ENCODE results near the gene SLC2A2.
"Not testable (repeated sequence)": the region's sequence is repeated elsewhere in the genome, so short reads cannot be mapped to it uniquely, and the experiment has no call there.

Gene SLC2A2

DNA sequence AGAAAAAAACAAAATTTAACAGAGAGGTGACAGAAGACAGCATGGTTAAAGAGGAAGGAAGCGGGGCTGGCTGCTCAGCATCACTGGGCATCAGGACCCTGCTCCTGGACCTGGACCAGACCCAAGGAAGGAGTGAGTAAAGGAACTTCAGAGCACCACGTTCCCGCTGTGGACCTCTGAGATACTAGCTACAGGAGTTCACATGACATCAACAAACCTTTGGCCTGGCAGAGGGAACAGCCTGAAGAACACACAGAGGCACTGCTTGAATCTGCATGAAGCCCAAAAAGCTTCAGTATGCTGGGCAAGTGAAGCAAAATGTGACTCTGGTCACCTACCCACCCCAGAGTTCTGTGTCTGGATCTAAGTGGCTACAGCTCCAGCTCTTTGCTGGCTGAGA, 38.1 kb downstream of the SLC2A2 start:
- no peak for DNase-seq (ENCODE audit: low read depth in 2 of 2)

GRCh38 chr3:170985304-170985703, 41.2 kb downstream of the SLC2A2 start:
- no peak for DNase-seq (ENCODE audit: low read depth in 2 of 2)

DNA sequence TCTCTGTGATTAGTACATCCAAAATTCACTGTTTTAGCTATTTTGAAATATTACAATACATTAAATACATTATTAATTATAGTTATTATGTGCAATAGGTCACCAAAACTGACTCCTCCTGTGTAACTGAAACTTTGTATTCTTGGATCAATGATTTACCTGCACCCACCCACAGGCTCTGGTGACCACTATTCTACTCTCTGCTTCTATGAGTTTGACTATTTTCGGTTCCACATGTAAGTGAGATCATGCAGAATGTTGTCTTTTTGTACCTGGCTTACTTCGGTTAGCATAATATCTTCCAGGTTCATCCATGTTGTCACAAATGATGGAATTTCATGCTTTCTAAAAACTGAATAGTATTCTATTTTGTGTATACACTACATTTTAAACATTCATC, 43.8 kb downstream of the SLC2A2 start:
- DNase-seq (ENCODE audit: low read depth in 2 of 2) = no peak

GRCh38 chr3:170980399-170980798, 46.1 kb downstream of the SLC2A2 start:
- DNase-seq (ENCODE audit: low read depth in 2 of 2) = no peak

DNA sequence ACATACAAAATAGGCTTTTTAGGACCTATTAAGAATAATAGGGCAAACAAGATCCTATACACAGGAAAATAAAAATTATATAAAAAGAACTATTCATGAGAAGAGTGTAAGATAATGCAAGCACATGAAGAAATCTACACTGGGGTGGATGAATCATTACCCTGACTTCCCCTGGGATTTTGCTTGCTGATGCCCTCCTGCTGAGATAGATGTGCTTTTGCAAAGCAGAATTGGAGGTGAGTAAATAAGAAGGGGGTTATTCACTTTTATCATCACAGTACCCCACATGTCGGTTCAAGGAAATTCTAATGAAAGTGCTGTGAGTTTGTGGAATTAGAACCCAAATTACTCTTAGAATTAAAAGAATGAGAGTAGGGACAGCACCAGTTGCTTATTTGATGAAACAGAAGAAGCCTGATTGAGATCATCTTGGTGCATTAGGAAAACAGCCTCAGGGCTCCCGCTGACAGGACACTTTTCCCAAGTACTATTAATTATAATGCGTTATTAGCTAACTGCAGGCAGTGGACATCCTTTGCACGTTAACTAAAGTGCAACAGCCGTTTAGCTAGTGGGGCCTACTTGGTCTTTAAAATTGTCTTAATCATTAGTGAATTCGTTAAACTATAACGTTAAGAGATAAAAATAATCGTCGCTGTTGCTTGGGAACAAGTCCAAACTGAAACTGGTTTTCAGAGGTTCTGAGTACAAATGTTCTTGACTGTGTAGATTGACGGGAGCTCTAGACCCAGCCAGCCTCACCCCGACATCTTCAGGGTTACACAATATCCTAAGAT, 48.4 kb downstream of the SLC2A2 start:
- no peak for DNase-seq (ENCODE audit: low read depth in 2 of 2)

GRCh38 chr3:170976190-170976519, 50.4 kb downstream of the SLC2A2 start:
- no peak for DNase-seq (ENCODE audit: low read depth in 2 of 2)

- no peak for DNase-seq (ENCODE audit: low read depth in 2 of 2)
Measured at GRCh38 chr3:170975283-170976189, 51.0 kb downstream of the SLC2A2 start.

DNA sequence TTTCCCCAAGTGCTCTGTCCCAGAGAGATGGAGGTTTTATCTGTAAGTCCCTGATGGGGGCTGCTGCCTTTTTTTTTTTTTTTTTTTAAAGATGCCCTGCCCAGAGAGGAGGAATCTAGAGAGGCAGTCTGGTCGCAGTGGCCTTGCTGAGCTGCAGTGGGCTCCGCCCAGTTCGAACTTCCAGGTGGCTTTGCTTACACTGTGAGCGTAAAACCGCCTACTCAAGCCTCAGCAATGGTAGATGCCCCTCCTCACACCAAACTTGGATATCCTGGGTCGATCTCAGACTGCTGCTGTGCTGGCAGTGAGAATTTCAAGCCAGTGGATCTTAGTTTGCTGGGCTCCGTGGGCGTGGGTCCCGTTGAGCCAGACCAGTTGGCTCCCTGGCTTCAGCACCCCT, 51.6 kb downstream of the SLC2A2 start:
- DNase-seq (ENCODE audit: low read depth in 2 of 2) = no peak

- DNase-seq (ENCODE audit: low read depth in 2 of 2) = not testable (repeated sequence)
Measured at GRCh38 chr3:170972917-170973316, 53.6 kb downstream of the SLC2A2 start.

- no peak for DNase-seq (ENCODE audit: low read depth in 2 of 2)
Measured at GRCh38 chr3:170967126-170967525, 59.4 kb downstream of the SLC2A2 start.

DNA sequence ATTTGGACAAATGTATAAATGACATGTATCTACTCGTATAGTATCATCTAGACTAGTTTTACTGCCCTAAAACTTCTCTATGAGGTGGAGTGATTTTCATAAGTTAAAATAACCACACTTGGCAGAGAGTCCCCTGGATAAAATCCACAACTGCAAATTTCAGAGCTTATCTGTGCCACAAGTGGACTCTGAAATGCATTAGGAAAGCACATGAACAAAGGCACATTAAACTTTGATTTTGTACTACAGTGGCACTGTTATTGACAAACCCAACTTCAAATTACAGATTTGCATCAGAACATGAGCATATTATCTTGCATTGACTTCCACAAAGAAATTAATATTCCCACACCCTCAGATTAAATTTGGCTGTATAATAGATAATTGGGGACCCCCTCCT, 60.0 kb downstream of the SLC2A2 start:
- DNase-seq (ENCODE audit: low read depth in 2 of 2) = no peak

DNA sequence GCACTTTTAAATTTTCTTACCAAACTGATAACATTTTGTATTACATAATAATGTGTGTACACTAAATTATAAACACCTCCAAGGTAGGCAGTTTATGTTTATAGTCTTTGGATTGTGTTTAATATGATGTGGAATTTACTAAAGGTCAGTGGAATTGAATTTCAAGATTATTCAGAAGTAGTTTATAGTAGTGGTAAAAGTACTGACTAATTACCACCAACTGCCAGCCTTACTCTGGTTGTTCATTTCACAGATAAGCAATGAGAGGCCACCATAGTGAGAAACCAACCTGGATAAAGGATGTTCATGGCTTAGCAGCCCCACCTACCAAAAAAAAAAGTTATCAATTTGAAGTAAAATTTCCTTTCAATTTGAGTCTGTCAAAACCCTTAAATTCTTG, 64.1 kb downstream of the SLC2A2 start:
- no peak for DNase-seq (ENCODE audit: low read depth in 2 of 2)

- DNase-seq (ENCODE audit: low read depth in 2 of 2) = no peak
Measured at GRCh38 chr3:170961616-170962400, 64.7 kb downstream of the SLC2A2 start.

DNA sequence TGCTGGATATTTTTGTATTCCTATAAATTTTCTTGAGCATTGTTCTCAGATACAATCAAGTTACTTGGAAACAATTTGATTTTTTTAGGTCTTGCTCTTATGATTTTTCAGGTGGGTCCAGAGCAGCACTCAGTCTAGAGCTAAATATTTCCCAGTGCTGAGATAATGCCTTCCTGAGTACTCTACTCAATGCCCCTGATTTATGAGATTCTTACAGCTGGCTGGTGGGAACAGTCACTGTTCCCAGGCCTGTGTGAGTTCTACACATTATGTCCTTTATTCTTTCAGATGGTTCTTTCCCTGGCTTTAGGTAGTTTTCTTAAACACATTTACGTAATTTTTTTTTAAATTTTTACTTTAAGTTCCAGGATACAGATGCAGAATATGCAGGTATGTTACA, 67.1 kb downstream of the SLC2A2 start:
- DNase-seq (ENCODE audit: low read depth in 2 of 2) = no peak

DNA sequence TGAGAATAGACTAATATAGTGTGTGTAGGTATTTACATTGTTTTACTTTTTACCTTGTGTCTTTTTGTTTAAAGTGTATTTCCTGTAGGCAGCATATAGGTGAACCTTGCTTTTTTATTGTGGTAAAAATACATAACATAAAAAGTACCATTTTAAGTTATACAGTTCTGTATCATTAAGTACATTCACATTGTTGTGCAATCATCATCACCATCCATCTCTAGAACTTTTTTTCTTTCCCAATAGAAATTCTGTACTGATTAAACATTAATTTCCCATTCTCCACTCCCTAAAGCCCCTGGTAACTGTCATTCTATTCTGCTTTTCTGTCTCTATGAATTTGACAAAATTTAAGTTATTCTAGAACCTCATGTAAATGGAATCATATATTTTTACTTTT, 69.9 kb downstream of the SLC2A2 start:
- DNase-seq (ENCODE audit: low read depth in 2 of 2) = no peak

- DNase-seq (ENCODE audit: low read depth in 2 of 2) = no peak
Measured at GRCh38 chr3:170953736-170954135, 72.8 kb downstream of the SLC2A2 start.

DNA sequence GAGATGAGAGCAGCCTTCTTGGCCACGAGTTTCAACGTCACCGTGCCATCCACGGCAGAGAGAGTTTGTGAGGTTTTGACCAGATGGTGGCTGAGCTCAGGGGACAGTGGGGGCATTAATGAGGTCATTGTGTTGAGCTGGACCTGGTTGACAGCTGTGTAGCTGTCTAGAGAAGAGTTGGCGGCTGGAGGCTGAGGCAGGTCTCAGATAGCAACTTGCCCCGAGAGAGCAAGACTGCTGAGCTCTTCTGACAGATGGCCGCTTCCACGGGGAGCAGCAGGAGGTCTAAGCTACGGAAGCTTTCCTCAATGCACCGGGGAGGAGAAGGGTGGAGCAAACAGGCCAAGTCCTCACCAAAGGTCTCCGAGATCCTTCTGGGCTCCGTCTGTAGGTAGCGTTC, 73.3 kb downstream of the SLC2A2 start:
- DNase-seq (ENCODE audit: low read depth in 2 of 2) = no peak

DNA sequence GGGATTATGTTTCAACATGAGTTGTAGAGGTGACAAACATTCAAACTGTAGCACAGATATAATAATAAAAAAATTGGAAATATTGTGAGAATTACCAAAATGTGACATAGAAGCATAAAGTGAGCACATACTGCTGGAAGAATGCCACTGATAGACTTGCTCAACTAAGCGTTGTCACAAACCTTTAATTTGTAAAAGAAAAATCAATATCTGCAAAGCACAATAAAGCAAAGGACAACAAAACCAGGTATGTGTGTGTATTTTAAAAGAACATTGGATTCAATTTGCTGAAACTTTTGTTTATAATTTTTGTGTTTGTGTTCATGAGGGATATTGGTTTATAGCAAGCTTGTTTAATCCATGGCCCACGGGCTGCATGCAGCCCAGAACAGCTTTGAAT, 77.3 kb downstream of the SLC2A2 start:
- no peak for DNase-seq (ENCODE audit: low read depth in 2 of 2)

DNA sequence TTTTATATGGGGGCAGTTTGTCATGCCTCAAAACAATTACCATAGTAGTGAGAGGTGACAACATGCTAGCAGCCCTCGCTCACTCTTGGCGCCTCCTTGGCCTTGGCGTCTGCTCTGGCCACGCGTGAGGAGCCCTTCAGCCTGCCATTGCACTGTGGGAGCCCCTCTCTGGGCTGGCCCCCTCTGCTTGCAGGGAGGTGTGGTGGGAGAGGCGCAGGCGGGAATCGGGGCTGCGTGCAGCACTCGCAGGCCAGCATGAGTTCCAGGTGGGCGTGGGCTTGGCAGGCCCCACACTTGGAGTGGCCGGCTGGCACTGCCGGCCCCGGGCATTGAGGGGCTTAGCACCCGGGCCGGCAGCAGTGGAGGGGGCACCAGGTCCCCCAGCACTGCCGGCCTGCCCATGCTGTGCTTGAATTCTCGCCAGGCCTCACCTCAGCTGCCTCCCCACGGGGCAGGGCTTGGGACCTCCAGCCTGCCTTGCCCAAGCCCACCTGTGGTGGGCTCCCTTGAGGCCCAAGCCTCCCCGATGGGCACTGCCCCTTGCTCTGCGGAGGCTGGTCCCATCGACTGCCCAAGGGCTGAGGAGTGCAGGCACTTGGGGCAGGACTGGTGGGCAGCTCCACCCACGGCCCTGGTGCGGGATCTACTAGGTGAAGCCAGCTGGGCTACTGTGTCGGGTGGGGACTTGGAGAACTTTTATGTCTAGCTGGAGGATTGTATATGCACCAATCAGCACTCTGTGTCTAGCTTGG, 79.3 kb downstream of the SLC2A2 start:
- DNase-seq (ENCODE audit: low read depth in 2 of 2) = no peak
